AG08395 (cell line): ENCODE measurements around the gene DRD4.

Experiments used
- DNase-seq: peaks from one replicate; pipeline ENCODE4 v3.0.0; 2012; ENCODE audit warnings: mixed read lengths, low spot score

Gene DRD4

DNA sequence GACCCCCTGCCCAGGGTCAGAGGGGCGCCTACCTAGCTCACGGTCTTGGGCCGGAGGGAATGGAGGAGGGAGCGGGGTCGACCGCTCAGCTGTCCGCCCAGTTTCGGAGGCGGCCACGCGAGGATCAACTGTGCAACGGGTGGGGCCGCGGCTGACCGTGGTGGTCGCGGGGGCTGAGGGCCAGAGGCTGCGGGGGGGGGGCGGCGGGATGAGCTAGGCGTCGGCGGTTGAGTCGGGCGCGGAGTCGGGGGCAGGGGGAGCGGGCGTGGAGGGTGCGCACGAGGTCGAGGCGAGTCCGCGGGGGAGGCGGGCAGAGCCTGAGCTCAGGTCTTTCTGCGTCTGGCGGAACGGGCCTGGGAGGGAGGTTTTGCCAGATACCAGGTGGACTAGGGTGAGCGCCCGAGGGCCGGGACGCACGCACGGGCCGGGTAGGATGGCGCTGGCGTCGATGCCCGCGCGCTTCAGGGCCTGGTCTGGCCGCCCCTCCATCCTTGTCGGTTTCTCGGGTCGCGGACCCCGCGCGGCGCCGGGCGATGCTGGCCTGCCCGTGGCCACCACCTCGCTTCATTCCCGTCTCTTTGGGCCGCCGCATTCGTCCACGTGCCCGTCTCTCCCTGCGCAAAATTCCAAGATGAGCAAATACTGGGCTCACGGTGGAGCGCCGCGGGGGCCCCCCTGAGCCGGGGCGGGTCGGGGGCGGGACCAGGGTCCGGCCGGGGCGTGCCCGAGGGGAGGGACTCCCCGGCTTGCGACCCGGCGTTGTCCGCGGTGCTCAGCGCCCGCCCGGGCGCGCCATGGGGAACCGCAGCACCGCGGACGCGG lies at the start of gene DRD4:
TSS of gene DRD4 (plus strand) at position 759 of the 822 bp plus-strand sequence. CDS start at position 795, 36 bp downstream.
- DNase-seq: peak; percentile 67

DNA sequence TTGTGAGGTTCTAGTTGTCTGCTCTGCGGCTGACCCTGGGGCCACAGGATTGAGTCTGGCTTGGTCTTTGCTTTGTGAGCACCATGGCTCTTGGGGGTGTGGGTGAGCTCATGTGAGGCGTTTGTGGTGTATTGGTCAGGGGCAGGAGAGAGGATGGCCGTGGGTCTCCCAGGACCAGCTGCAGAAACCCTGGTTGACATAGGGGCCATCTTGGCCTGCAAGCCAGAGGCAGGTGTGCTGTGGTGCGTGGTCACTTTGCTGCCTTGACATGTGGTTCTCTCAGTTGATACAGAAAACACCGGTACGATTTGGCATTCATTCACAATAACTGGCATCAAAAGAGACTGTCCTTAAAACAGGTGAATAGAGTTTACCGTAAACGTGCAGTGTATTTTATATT lies 49.5 kb upstream of the DRD4 start:
- DNase-seq: no peak

DNA sequence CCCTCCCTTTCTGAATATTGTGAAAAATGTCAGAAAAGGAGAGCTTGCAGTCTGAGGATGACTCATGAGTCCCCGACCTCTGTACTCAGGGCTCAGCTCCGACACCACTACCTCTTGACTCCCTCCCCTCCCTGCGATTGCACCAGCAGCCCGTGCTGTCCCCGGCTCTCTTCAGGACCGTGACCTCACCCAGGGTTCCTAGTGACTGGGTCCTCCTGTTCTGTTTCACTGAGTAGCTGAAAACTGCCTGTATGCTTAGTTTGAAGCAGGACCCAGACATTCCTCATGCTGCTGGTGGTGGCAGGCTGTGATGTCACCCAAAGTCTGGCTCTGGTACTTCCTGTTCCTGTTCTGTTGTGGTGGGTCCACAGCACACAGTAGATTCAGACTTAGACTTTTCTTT lies 49.1 kb upstream of the DRD4 start:
- DNase-seq: no peak

- no peak for DNase-seq
These were observed 47.3 kb upstream of the DRD4 start for GRCh38 chr11:589798-590197.

GRCh38 chr11:590997-591396 lies 46.1 kb upstream of the DRD4 start:
- DNase-seq: no peak

DNA sequence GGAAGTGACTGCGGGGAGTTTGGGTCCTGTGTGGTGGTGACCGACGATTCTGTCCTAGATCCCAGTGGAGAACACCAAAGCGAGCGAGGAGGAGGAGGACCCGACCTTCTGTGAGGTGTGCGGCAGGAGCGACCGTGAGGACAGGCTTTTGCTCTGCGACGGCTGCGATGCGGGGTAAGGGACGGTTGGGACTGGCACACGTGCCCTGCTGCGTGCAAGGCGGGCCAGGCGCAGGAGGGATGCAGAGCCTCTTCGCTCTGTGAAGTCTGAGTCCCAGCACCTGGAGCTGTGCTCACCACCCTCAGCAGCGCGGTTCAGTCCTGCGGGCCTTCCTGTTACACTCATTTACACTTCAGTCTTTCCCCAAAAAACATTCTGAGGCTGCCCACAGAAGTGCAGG lies 44.6 kb upstream of the DRD4 start:
- DNase-seq: no peak

DNA sequence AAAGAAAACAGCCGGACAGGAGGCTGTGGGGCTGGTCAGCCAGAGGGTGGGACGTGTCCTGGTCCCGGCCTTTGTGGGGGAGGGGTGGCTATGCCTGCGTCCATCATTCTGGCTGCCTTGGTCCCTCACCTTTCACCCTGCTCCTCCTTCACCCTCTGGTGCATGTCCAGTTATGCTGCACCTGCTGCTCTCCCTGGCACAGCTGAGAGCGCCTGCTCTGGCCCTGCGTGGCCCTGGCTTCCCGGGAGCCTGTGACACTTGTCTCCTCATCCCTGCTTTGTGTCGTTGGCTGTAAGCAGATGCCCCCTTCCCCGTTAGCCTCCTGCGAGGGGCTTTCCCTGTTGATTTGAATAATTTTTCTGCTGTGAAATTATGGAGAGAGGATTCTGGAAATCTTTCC lies 44.2 kb upstream of the DRD4 start:
- no peak for DNase-seq

DNA sequence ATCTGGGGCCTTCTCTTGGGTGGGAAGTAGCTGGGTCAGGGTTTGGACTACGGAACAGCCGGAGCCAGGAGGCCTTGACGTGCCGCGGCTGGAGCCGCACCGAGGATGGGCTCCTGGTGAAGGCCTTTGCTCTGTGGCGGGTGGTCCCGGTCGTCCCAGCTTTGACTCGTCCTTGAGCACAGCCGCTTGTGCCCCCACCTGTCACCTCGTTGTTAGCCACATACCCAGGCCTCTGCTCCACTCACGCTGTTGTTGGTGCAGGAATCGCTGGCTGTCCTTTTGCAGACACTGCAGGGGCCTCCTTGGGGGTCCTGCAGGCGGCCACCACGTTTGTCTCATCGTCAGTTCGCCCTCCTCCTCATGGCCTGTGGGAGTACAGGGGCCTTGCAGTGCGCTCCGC lies 43.7 kb upstream of the DRD4 start:
- DNase-seq: no peak

DNA sequence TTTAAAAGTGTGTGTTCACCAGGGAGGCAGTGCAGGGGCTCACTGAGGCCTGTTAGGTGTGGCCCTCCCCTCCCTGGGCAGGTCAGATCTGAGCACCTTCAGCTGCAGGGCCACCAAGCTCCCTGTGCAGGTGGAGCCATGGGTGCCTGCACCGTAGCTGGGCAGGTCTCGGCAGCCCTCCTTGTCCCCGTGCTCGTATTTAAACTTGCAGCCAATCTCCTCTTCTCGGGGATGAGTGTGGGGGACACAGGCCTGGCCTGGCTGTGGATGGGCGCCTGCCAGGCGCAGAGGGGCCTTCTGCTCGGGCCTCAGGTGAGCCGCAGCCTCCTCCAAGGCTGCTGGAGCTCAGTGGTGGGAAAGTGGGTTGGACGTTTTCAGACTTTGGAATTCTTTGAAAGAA lies 41.7 kb upstream of the DRD4 start:
- no peak for DNase-seq

DNA sequence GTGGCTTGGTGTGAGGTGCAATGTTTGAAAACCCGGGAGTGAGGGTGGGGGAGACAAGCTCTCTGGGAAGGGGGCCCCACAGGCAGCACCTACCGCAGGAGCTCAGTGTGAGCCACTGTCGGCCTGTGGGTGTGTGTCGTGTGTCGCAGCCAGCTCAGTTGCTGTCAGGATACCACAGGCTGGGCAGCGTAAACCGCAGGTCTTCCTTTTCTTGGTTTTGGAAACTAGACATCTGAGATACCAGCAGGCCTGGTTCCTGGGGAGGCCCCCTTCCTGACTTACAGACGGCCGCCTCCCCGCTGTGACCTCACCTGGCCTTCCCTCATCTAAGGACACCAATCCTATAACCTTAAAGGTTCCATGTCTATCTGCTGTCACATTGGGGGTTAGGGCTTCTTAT lies 40.7 kb upstream of the DRD4 start:
- no peak for DNase-seq

DNA sequence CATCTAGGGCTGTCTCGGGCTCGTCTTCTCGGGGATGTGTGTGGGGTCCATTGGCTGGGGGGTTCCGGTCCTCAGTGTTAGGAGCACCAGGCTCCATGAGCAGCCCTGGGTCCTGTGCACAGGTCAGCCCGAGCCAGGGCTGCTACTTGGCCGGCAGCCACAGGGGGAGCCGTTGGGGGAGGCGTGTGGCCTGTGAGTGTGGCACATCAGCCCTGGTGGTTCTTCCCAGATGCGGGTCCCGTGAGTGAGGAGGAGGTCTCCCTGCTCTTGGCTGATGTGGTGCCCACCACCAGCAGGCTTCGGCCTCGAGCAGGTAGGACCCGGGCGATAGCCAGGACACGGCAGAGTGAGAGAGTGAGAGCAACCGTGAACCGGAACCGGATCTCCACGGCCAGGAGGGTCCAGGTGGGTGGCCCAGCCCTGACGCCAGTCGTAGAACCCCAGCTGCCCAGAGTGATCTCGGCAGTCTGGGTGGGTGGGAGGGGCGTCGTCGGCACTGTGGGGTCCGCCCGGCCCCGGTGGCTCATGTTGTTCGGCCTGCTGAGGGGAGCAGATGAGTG lies 39.8 kb upstream of the DRD4 start:
- DNase-seq: no peak

- no peak for DNase-seq
These were observed 38.9 kb upstream of the DRD4 start for GRCh38 chr11:598005-598680.

GRCh38 chr11:601573-602245 lies 35.4 kb upstream of the DRD4 start:
- no peak for DNase-seq

- no peak for DNase-seq
These were observed 33.9 kb upstream of the DRD4 start for GRCh38 chr11:603154-603553.

GRCh38 chr11:605286-606129 lies 31.6 kb upstream of the DRD4 start:
- no peak for DNase-seq

DNA sequence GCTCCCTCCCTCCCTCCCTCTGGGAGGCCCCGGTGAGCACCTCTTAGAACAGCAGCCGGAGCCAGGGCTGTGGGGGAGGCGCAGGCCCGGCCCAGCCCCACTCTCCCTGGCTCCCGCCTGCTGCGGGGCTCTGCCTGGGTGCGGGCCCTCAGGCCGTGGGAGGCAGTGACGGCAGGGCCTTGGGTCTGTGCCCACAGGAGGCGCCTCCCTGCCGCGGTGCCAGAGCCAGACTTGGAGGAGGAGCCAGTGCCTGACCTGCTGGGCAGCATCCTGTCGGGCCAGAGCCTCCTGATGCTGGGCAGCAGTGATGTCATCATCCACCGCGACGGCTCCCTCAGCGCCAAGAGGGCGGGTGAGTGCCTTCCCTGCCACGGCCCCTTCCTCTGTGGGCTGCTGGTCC lies 30.8 kb upstream of the DRD4 start:
- no peak for DNase-seq

DNA sequence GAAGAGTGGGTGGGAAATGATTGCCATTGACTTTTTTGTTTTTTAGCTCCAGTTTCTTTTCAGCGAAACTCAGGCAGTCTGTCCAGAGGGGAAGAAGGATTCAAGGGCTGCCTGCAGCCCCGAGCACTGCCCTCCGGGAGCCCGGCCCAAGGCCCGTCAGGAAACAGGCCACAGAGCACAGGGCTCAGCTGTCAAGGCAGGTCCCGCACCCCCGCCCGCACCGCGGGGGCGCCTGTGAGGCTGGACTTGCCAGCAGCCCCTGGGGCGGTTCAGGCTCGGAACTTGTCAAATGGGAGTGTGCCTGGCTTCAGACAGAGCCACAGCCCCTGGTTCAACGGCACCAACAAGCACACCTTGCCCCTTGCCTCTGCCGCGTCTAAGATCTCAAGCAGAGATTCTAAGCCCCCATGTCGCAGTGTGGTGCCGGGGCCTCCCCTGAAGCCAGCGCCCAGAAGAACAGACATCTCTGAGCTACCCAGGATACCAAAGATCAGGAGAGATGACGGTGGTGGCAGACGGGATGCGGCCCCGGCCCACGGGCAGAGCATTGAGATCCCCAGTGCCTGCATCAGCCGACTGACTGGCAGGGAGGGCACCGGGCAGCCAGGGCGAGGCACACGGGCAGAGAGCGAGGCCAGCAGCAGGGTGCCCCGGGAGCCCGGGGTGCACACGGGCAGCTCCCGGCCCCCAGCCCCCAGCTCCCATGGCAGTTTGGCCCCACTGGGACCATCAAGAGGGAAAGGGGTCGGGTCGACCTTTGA lies 29.9 kb upstream of the DRD4 start:
- no peak for DNase-seq

DNA sequence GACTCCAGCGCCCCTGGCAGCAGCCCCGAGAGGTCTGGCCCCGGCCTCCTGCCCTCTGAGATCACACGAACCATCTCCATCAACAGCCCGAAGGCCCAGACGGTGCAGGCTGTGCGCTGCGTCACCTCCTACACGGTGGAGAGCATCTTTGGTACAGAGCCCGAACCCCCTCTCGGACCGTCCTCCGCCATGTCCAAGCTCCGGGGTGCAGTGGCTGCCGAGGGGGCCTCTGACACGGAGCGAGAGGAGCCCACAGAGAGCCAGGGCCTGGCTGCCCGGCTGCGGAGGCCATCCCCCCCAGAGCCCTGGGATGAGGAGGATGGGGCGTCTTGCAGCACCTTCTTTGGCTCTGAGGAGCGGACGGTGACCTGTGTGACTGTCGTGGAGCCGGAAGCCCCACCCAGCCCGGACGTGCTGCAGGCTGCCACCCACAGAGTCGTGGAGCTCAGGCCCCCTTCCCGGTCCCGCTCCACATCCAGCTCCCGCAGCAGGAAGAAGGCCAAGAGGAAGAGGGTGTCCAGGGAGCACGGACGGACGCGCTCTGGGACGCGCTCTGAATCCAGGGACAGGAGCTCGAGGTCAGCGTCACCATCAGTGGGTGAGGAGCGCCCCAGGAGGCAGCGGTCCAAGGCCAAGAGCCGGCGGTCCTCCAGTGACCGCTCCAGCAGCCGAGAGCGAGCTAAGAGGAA lies 29.0 kb upstream of the DRD4 start:
- DNase-seq: no peak

DNA sequence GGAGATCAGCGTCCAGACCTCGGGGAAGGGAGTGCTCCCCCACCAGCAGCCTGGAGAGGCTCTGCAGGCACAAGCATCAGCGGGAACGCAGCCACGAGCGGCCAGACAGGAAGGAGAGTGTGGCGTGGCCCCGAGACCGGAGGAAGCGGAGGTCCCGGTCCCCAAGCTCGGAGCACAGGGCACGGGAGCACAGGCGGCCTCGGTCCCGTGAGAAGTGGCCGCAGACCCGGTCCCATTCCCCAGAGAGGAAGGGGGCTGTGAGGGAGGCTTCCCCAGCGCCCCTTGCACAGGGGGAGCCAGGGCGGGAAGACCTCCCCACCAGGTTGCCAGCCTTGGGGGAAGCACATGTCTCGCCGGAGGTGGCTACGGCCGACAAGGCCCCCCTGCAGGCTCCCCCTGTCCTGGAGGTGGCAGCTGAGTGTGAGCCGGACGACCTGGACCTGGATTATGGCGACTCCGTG lies 28.2 kb upstream of the DRD4 start:
- no peak for DNase-seq

GRCh38 chr11:609341-609811 lies 27.7 kb upstream of the DRD4 start:
- DNase-seq: no peak
